Thoracic aorta (tissue), 2 donors: ENCODE data around the gene RFTN1. TPM values are rescaled to one million over a fixed set of nuclear protein-coding genes. Genes with fewer than 3 reads are reported as not detected.

Source experiments
- ATAC-seq: fragments of 150-250 bp; one replicate; pipeline ENCODE4 v1.8.0; 2017; ENCODE audit warnings: low read depth; ENCODE audit not compliant: insufficient number of reproducible peaks, low FRiP score
- DNase-seq: peaks from one replicate; pipeline ENCODE4 v3.0.0-alpha.2; 2020; ENCODE audit warnings: low spot score
- H3K27ac ChIP-seq, 2 donors: fragments of 200-600 bp; sonication (generic); 1 replicate in 1 of 2; 2 replicates in 1 of 2; pipeline ENCODE4 v1.5.1; 2016; ENCODE audit warnings: mild to moderate bottlenecking in 2 of 2, moderate library complexity in 2 of 2
- H3K27me3 ChIP-seq: fragments of 200-600 bp; sonication (generic); replicated peaks from 2 replicates; pipeline ENCODE4 v1.6.0; 2016; ENCODE audit warnings: mild to moderate bottlenecking; ENCODE audit not compliant: insufficient read depth
- H3K36me3 ChIP-seq: fragments of 200-600 bp; sonication (generic); one replicate; pipeline ENCODE4 v1.5.1; 2016
- H3K4me1 ChIP-seq, 2 donors: fragments of 200-600 bp; sonication (generic); 1 replicate in 1 of 2; 2 replicates in 1 of 2; pipeline versions ENCODE4 v1.5.1 to v1.6.0; 2016; ENCODE audit warnings: low read depth in 2 of 2, mild to moderate bottlenecking in 1 of 2; ENCODE audit not compliant: control insufficient read depth in 1 of 2
- H3K4me3 ChIP-seq: fragments of 200-600 bp; sonication (generic); 2 replicates; pipeline ENCODE4 v1.5.1; 2016; ENCODE audit warnings: mild to moderate bottlenecking
- H3K9me3 ChIP-seq: fragments of 200-600 bp; sonication (generic); 2 replicates; pipeline ENCODE4 v1.5.1; 2016
- CTCF ChIP-seq: fragments of 200-600 bp; sonication (generic); IDR thresholded peaks from one replicate; pipeline ENCODE4 v1.5.1; 2019; ENCODE audit warnings: antibody characterized with exemption
- total RNA-seq, 2 donors: library from RNA; depleted of rRNA; stranded (reverse); fragments of >200 nt; gene quantifications; one replicate each; pipeline versions ENCODE4 v1.1.0 to v1.2.3, GENCODE V29; 2016

RFTN1 gene
- total RNA-seq, 2 donors from 2014 or later = 69.7 to 108 TPM

DNA sequence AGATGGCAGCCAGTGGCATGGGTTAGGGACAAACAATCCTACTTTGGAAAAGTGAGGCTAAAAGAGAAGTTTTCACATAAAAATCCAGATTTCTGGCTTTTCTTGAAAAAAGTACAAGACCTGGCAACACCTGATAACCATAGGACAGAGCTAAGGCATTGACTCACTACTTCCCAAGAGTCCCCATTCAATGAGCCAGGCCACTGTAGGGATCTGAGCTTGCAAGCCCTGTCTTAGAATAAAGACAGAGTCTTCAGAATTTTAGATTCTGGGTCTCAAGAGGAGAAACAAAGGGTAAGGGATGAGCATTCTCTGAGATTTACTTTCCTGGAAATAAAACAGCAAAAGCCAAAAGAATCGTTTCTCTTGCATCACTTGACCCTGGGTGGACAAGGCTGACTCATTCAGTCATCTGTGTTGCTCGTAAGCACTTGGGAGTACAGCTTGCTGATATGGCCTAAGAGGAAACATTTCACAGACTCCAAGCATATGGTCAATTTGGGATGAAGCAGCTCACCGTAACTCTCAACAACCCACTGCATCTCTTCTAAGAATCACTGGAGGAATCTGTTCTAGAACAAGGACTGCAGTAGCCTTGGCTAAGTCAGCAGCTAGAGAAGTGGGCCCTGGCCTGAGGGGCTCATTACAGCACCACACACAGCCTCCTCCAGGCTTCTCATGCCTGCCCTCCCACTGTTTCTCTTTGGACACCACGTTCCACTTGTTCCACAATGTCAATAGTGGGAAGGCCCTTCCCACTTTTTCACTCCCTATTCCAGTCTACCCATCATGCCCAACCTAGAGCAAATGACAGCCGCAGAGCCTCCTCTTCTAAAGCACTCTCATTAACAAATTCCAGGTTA is 86.2 kb downstream of the RFTN1 start:
- no peak for DNase-seq
- Histone ChIP-seq H3K4me3 (no peak overlapping the region), H3K36me3 (no peaks in the 10 kb centered on the region), H3K9me3 (no peaks in the 10 kb centered on the region), H3K4me1 (peaks cover 13 to 29% of the 10 kb centered on the region in 2 donors), H3K27ac (peak overlapping the region; percentile 14 to 31), H3K27me3 (no peaks in the 10 kb centered on the region)
- ATAC-seq = no peak
- TF ChIP-seq CTCF = no peak

GRCh38 chr3:16426665-16427064 is 86.8 kb downstream of the RFTN1 start:
- H3K9me3 ChIP-seq = no peaks in the 10 kb centered on the region
- no peak for TF ChIP-seq CTCF
- no peaks in the 10 kb centered on the region for H3K36me3 ChIP-seq
- DNase-seq (no peak), ATAC-seq (no peak)
- peak overlapping the region; percentile 14 to 31 for H3K27ac ChIP-seq
- no peaks in the 10 kb centered on the region for H3K27me3 ChIP-seq
- peaks cover 13 to 29% of the 10 kb centered on the region in 2 donors for H3K4me1 ChIP-seq
- no peak overlapping the region for H3K4me3 ChIP-seq

DNA sequence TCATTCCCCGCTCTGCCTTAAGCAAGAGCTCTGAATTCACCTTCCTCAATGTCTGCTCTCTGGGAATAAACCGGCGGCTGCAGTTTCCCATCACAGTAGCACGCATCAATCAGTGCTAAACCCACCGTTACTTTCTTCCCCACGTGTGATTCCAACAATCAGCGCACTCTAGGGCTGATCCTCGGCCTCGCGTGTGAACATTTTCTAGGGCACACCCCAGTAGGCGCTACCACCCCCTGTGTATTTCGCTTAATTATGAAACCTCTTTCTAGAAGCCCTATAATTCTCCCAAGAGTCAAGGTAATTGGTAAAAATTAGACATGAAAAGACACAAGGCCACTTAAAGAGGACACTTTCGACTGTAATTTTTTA is 87.5 kb downstream of the RFTN1 start:
- DNase-seq = no peak
- Histone ChIP-seq H3K4me1 (peaks cover 13 to 27% of the 10 kb centered on the region in 2 donors), H3K27ac (no peak overlapping the region), H3K27me3 (no peaks in the 10 kb centered on the region), H3K4me3 (no peak overlapping the region), H3K9me3 (no peaks in the 10 kb centered on the region), H3K36me3 (no peaks in the 10 kb centered on the region)
- TF ChIP-seq CTCF = no peak
- no peak for ATAC-seq

DNA sequence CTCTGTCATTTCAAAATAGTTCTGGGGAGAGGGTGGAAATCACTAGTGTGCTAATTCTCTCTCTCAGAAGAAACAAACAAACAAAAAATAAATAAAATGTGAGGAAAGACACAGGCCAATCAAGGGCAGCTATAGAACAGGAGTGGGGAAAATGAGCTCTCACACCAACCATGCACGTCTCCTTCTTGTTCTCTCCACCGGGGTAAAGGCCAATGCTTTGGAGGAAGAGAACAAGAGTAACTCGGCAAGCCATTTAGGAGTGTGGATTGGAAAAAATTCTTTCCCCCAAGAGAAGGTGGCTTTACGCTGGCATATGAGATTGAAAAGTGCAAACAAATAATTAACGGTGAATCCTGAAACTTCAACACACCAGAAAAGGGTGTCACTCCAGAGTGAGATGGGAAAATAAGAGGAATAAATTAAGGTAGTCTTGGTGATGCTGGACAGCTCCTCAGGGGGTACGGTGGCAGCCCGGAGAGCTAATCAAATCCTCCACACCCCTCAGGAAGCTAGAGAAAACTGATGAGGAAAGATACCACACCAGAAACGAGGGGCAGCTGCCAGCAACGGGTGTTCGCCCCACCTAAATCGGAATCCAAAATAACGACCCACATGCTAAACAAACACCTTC is 88.0 kb downstream of the RFTN1 start:
- H3K36me3 ChIP-seq = no peaks in the 10 kb centered on the region
- TF ChIP-seq CTCF = no peak
- no peak overlapping the region for H3K27ac ChIP-seq
- peaks cover 13 to 22% of the 10 kb centered on the region in 2 donors for H3K4me1 ChIP-seq
- no peaks in the 10 kb centered on the region for H3K27me3 ChIP-seq
- DNase-seq (no peak), ATAC-seq (no peak)
- no peak overlapping the region for H3K4me3 ChIP-seq
- no peaks in the 10 kb centered on the region for H3K9me3 ChIP-seq

- H3K9me3 ChIP-seq = no peaks in the 10 kb centered on the region
- ATAC-seq (no peak), DNase-seq (no peak)
- H3K27ac ChIP-seq = no peak overlapping the region
- no peak overlapping the region for H3K4me3 ChIP-seq
- H3K36me3 ChIP-seq = no peaks in the 10 kb centered on the region
- TF ChIP-seq CTCF = no peak
- no peaks in the 10 kb centered on the region for H3K27me3 ChIP-seq
- H3K4me1 ChIP-seq = peaks cover 16 to 18% of the 10 kb centered on the region in 2 donors
These were observed 89.4 kb downstream of the RFTN1 start for GRCh38 chr3:16423947-16424673.
